Body of pancreas (tissue), 4 donors: Measurements from ENCODE around the gene TMEFF2. TPM values are rescaled to one million over a fixed set of nuclear protein-coding genes. Genes with fewer than 3 reads are reported as not detected.
A peak's percentile ranks its signal among the peaks of the same experiment; 100 is the strongest.

Experiments used
- ATAC-seq: fragments of 150-250 bp; one replicate; pipeline ENCODE4 v1.9.1; 2016
- DNase-seq, 4 donors: peaks; one replicate each; pipeline ENCODE4 v3.0.0-alpha.2; 2019
- H3K27ac ChIP-seq, 4 donors: fragments of 200-600 bp; sonication (generic); 1 replicate in 3 of 4; 2 replicates in 1 of 4; pipeline versions ENCODE4 v1.5.1 to v1.6.1; 2016 to 2019; ENCODE audit warnings: mild to moderate bottlenecking in 1 of 4, mixed read lengths in 1 of 4, moderate library complexity in 1 of 4
- H3K27me3 ChIP-seq, 2 donors: fragments of 200-600 bp; sonication (generic); one replicate each; pipeline ENCODE4 v1.6.0; 2016; ENCODE audit warnings: mild to moderate bottlenecking in 1 of 2
- H3K36me3 ChIP-seq, 2 donors: fragments of 200-600 bp; sonication (generic); replicated peaks in 1 of 2; 2 replicates each; pipeline ENCODE4 v1.5.1; 2016; ENCODE audit warnings: low read depth in 2 of 2; ENCODE audit not compliant: insufficient read depth in 1 of 2
- H3K4me1 ChIP-seq: fragments of 200-600 bp; sonication (generic); one replicate; pipeline ENCODE4 v1.6.0; 2016
- H3K4me3 ChIP-seq, 2 donors: fragments of 200-600 bp; sonication (generic); 1 replicate in 1 of 2; 2 replicates in 1 of 2; pipeline ENCODE4 v1.5.1; 2016 to 2019
- H3K9me3 ChIP-seq, 3 donors: fragments of 200-600 bp; sonication (generic); 1 replicate in 2 of 3; 2 replicates in 1 of 3; pipeline ENCODE4 v1.5.1; 2016
- CTCF ChIP-seq, 7 experiments: fragments of 450-650 bp in 4 of 7; fragments of 200-600 bp in 3 of 7; sonication (generic) in 3 of 7; IDR thresholded peaks; one replicate each; pipeline ENCODE4 v1.5.1; 2016 to 2019; ENCODE audit warnings: antibody characterized with exemption in 7 of 7
- POLR2A ChIP-seq, 3 donors: fragments of 450-650 bp; IDR thresholded peaks; one replicate each; pipeline ENCODE4 v1.6.1; 2016; ENCODE audit warnings: antibody characterized with exemption in 3 of 3, mild to moderate bottlenecking in 2 of 3
- WGBS, 2 donors: methylation state at CpG; one replicate each; pipeline ENCODE4 v1.1.5; 2017; 5-methylcytosine and 5-hydroxymethylcytosine counted together
- intact Hi-C: fragments of 100-400 bp; cut with DNase I; formaldehyde crosslinking; loops from one replicate; pipeline ENCODE4 v1.15.1; 2023
- total RNA-seq, 2 donors: library from RNA; depleted of rRNA; stranded (reverse); fragments of >200 nt; gene quantifications; one replicate each; pipeline ENCODE4 v1.1.0, GENCODE V29; 2016

TMEFF2 gene
- total RNA-seq, 2 donors from 2014 or later, result not detected

DNA sequence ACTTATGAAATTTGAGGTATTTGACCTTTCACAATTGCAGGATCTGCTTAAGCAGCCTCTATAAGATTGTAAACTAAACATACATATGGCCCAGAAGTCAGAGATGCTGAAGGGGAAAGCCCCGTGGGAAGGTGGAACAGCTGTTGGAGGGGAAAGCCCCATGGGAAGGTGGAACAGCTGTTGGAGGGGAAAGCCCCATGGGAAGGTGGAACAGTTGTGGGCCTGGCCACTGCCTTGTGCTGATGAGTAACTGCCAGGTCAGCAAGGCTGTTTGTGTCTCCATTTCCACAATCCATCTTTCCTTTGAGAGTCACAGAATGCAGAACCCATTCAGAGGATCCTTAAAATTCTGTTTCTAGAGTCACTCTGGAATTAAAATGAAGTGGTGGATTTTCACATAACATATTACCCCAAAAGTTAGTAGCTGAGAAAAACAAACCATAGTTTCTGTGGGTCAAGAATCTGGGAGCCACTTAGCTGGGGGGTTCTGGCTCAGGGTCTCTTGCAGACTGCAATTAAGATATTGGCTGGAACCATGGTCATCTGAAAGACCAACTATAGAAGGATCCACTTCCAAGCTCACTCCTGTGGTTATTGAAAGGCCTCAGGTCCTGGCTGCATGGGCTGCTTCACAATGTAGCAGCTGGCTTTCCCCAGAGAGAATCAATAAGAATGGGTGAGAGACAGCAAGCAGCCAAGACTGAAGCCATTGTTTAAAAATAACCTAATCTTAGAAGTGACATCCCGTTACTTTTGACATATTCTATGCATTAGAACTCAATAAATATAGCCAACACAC is 261.2 kb downstream of the TMEFF2 start:
- Histone ChIP-seq H3K27me3 (no peaks in the 10 kb centered on the region), H3K27ac (no peak overlapping the region), H3K4me3 (no peak overlapping the region), H3K4me1 (no peaks in the 10 kb centered on the region), H3K9me3 (no peaks in the 10 kb centered on the region), H3K36me3 (no peaks in the 10 kb centered on the region)
- 36 to 56% methylated on average over 2 of the region's 2 CpGs for WGBS, 2 donors
- intact Hi-C loops, result no loop called here
- ATAC-seq (no peak), DNase-seq (peak in 3 of 4 donors; percentile 23 to 56 (median 25))
- no peak for TF ChIP-seq CTCF (IDR thresholded peaks at IDR 0.05)
- no peak for TF ChIP-seq POLR2A (IDR thresholded peaks at IDR 0.05)

GRCh38 chr2:191932286-191932685 is 262.4 kb downstream of the TMEFF2 start:
- intact Hi-C loops, result no loop called here
- ATAC-seq (no peak), DNase-seq (no peak)
- no peaks in the 10 kb centered on the region for H3K36me3 ChIP-seq
- no peak for TF ChIP-seq POLR2A (IDR thresholded peaks at IDR 0.05)
- TF ChIP-seq CTCF (IDR thresholded peaks at IDR 0.05), result no peak
- H3K27me3 ChIP-seq, result no peaks in the 10 kb centered on the region
- 29 to 31% methylated on average over 1 of the region's 1 CpG for WGBS, 2 donors
- H3K4me3 ChIP-seq, result no peak overlapping the region
- H3K9me3 ChIP-seq, result no peaks in the 10 kb centered on the region
- no peak overlapping the region for H3K27ac ChIP-seq
- peaks cover 5% of the 10 kb centered on the region for H3K4me1 ChIP-seq

- TF ChIP-seq POLR2A (IDR thresholded peaks at IDR 0.05) (no peak), CTCF (IDR thresholded peaks at IDR 0.05) (no peak)
These were observed 263.4 kb downstream of the TMEFF2 start for GRCh38 chr2:191931329-191931728.

DNA sequence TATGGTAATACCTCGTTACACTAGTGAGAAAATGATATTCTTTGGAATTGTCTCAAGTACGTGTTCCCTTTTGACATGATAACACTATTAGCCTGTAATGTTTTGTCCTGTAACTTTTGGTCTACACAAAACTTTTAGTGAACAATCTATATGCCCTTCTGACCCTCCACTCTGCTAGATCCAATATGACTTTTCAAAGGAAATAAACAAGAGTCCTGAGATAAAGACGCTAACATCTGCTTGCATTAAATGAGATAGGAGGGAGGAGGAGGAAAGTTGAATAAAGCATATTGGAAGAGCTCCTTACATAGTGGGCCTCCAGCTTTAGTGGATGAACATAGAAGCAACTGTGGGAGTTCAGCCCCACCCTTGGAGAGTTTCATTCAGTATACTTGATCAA is 264.5 kb downstream of the TMEFF2 start:
- no peak for TF ChIP-seq CTCF (IDR thresholded peaks at IDR 0.05)
- Histone ChIP-seq H3K36me3 (no peaks in the 10 kb centered on the region), H3K9me3 (no peaks in the 10 kb centered on the region), H3K4me1 (peaks cover 10% of the 10 kb centered on the region), H3K27me3 (no peaks in the 10 kb centered on the region), H3K4me3 (no peak overlapping the region), H3K27ac (no peak overlapping the region)
- intact Hi-C loops, result no loop called here
- 70 to 80% methylated on average over 3 of the region's 3 CpGs for WGBS, 2 donors
- DNase-seq, result no peak
- no peak for ATAC-seq

More at GRCh38 chr2:191931329-191931728, 263.4 kb downstream of the TMEFF2 start:
- no peaks in the 10 kb centered on the region for H3K27me3 ChIP-seq
- intact Hi-C loops, result no loop called here
- peaks cover 10% of the 10 kb centered on the region for H3K4me1 ChIP-seq
- WGBS, 2 donors, result 71 to 82% methylated on average over 1 of the region's 1 CpG
- H3K36me3 ChIP-seq, result no peaks in the 10 kb centered on the region
- DNase-seq (no peak), ATAC-seq (no peak)
- no peaks in the 10 kb centered on the region for H3K9me3 ChIP-seq
- H3K27ac ChIP-seq, result no peak overlapping the region
- H3K4me3 ChIP-seq, result no peak overlapping the region

GRCh38 chr2:191929288-191929687 is 265.4 kb downstream of the TMEFF2 start:
- Histone ChIP-seq H3K36me3 (no peaks in the 10 kb centered on the region), H3K9me3 (no peaks in the 10 kb centered on the region), H3K27ac (no peak overlapping the region), H3K27me3 (no peaks in the 10 kb centered on the region), H3K4me1 (peaks cover 10% of the 10 kb centered on the region), H3K4me3 (no peak overlapping the region)
- DNase-seq (no peak), ATAC-seq (no peak)
- 72 to 74% methylated on average over 4 of the region's 4 CpGs for WGBS, 2 donors
- TF ChIP-seq POLR2A (IDR thresholded peaks at IDR 0.05) (no peak), CTCF (IDR thresholded peaks at IDR 0.05) (no peak)
- intact Hi-C loops, result no loop called here
